GM21723 (cell line): Measurements from ENCODE around the gene L3MBTL4.
A peak's percentile ranks its signal among the peaks of the same experiment; 100 is the strongest.

ENCODE experiments used
- ATAC-seq: cut with Tn5 transposase; IDR thresholded peaks from one replicate; pipeline ENCODE4 v1.9.1; 2021; ENCODE audit warnings: mild to moderate bottlenecking, moderate library complexity; ENCODE audit not compliant: unreplicated experiment

L3MBTL4 gene

GRCh38 chr18:6367208-6367607 lies 47.5 kb downstream of the L3MBTL4 start:
- ATAC-seq, result no peak

- ATAC-seq, result no peak
Observed at GRCh38 chr18:6366776-6367175, 47.9 kb downstream of the L3MBTL4 start.

- no peak for ATAC-seq
Observed at GRCh38 chr18:6365385-6365784, 49.3 kb downstream of the L3MBTL4 start.

- peak; percentile 82 for ATAC-seq
Observed at GRCh38 chr18:6363216-6363615, 51.5 kb downstream of the L3MBTL4 start.

DNA sequence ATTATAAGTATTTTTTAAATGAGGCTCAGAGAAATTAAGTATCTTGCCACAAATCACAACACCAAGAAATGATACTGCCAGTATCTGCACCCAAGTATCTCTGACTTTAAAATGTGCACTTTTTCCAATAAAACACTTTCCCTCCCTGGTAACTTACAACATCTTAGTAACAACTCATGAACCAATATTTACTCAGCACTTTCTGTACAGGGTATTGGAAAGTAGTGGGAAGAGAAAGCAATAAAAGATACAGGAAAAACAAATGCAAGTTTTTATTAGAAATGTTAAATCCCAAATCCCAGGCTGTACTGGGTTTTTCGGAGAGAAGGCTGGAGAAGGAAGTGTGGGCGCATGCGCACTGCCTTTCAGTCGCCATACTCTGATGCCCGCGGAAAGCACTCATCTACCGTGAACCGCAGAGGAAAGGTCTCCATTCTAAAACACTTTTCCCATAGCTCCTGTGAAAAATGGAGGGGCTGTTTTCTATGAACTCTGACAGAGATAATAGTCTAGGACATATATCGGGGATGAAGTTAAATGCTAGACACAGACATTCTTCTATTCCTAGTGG lies 52.1 kb downstream of the L3MBTL4 start:
- no peak for ATAC-seq

- ATAC-seq, result no peak
Observed at GRCh38 chr18:6357668-6358067, 57.0 kb downstream of the L3MBTL4 start.

- ATAC-seq, result peak; percentile 70
Observed at GRCh38 chr18:6355789-6356589, 58.7 kb downstream of the L3MBTL4 start.

GRCh38 chr18:6352275-6352674 lies 62.4 kb downstream of the L3MBTL4 start:
- ATAC-seq, result no peak

DNA sequence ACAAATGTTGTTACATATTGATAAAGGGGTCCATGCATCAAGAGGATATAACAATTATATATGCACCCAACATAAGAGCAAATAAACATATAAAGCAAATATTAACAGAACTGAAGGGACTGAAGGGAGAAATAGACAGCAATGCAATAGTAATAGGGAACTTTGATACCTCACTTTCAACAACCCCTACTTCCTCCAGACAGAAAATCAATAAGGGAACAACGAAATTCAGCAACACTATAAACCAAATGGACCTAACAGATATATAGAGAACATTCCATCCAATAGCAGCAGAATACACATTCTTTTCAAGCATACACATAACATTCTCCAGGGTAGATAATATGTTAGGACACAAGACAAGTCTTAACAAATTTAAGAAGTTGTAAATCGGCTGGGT lies 71.7 kb downstream of the L3MBTL4 start:
- no peak for ATAC-seq

GRCh38 chr18:6341709-6342108 lies 73.0 kb downstream of the L3MBTL4 start:
- no peak for ATAC-seq

DNA sequence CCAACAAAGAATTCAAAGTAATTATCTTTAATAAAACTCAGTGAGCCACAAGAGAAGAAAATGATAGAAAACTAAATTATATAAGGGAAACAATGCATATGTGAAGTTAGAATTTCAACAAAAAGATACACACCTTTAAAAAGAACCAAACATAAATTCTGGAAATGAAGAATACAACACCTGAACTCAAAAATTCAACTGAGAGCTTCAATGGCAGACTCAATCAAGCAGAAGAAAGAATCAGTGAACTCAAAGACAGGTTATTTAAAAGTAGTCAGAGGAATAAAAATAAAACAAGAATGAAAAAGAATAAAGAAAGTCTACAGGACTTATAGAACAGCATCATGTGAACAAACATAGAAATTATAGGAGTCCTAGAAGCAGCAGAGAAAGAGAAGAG lies 73.4 kb downstream of the L3MBTL4 start:
- no peak for ATAC-seq

- ATAC-seq, result no peak
Observed at GRCh38 chr18:6340121-6340520, 74.6 kb downstream of the L3MBTL4 start.

DNA sequence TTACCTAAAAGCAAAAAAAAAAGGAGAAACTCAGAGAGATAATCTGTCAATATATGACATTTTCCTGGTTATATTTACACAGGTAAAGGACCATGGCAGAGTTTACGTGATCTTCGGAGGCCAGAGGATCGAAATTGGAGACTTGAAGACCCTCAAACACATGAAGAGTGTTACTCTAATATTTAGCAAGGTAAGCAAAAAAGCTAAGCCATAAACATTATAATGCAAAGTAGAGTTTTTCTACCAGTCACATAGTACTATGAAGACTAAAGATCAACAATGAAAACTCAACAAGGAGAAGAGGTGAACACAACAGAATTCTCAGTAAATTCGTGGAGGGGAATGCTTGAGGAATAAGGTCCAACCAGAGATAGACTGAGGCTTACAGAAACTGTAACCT lies 78.5 kb downstream of the L3MBTL4 start:
- no peak for ATAC-seq

DNA sequence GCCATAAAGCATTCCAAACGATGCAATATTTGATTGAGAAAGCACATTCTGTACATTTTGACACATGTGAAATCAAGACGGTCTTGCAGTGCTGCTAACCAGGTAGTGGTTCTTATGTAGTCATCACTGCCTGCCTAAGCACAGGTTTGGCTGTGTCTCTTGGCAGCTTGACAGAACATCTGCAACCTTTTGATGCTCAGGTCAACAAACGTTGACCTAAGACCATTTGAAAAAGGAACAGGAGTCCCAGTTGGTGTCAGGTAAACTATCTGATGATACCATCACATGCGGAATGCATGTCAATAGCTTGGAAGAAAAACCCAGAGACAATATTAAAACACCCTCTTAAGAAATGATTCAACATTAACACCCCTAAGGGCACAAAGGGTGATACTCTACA lies 80.7 kb downstream of the L3MBTL4 start:
- ATAC-seq, result no peak

DNA sequence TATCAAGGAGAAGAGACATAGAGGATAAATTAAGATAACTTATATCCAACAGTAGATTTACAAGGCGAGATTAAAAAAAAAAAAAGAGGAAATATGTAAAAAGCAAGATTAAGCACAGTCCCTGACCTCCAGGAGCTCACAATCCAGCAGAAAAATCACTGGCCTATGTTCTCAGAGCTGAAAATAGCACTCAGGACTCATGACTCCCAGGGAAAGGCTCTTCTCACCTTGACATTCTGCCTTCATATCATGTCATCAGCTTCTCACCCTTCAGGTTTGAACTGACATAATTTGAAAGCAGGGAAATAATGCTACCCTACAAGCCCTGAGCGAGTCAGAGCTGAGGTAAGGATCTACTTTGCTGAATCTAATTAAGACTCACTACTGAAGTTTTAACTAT lies 82.8 kb downstream of the L3MBTL4 start:
- no peak for ATAC-seq

GRCh38 chr18:6330786-6331185 lies 83.9 kb downstream of the L3MBTL4 start:
- no peak for ATAC-seq

DNA sequence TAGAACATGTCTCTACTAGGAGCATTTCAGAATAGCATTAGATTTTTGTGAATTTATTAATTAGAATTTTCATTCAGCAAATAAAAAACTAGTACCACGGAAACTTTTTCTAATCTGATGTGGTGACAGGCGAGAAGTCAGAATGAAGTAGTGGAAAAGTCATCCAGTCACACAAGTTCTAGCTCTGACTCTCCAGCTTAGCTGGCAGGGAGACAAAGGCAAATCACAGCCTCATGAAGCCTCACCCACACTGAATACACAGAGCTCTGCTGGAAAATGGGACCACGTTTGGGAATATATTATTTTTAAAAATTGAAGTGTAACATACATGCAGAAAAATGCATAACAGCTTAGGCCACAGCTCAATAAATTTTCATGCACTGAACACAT lies 86.1 kb downstream of the L3MBTL4 start:
- no peak for ATAC-seq

GRCh38 chr18:6327895-6328620 lies 86.7 kb downstream of the L3MBTL4 start:
- ATAC-seq, result no peak

GRCh38 chr18:6327485-6327884 lies 87.2 kb downstream of the L3MBTL4 start:
- ATAC-seq, result no peak

DNA sequence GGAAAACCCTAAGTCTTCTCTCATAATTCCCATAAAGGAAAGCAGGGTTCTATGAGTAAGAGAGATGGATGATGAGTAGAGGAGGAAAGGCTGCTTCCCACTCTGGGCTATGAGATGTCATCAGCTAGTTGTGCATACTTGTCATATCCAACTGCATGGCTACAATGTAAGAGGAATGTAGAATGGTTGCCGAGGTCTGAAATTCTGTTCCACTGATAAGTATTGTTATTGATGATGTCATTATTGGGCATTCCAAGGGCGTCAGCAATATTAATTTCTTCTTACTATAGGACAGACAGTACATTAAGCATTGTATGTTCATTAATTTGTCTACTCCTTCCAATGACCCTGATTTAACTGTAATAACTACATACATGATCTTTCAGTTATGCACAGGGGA lies 88.1 kb downstream of the L3MBTL4 start:
- ATAC-seq, result no peak

DNA sequence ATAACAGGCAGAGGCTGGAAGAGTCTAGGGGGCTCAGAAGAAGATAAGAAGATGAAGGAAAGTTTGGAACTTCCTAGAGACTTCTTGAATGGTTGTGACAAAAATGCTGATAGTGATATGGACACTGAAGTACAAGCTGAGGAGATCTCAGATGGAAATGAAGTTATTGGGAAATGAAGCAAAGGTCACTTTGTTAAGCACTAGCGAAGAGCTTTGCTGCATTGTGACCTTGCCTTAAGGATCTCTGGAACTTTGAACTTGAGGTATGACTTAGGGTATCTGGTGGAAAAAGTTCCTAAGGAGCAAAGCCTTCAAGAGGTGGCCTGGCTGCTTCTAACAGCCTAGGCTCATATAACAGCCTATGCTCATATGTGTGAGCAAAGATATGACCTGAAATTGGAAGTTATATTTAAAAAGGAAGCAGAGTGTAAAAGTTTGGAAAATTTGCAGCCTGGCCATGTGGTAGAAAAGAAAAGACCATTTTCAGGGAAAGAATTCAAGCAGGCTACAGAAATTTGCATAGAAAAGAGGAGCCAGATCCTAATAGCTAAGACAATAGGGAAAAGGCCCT lies 91.3 kb downstream of the L3MBTL4 start:
- no peak for ATAC-seq
